KMS-11 (cell line): Measurements from ENCODE around the gene ZNF784.
A peak's percentile ranks its signal among the peaks of the same experiment; 100 is the strongest.

Experiments
- H2AFZ ChIP-seq: fragments of 200-600 bp; sonication (generic); 2 replicates; pipeline ENCODE4 v1.6.1; 2016; ENCODE audit warnings: antibody characterized with exemption, mixed run types, low read depth
- H3K27ac ChIP-seq: fragments of 200-600 bp; sonication (generic); 2 replicates; pipeline ENCODE4 v1.6.1; 2016; ENCODE audit warnings: mild to moderate bottlenecking, mixed run types
- H3K27me3 ChIP-seq: fragments of 200-600 bp; sonication (generic); 2 replicates; pipeline ENCODE4 v1.6.1; 2017; ENCODE audit warnings: mild to moderate bottlenecking, low read depth, mixed run types, moderate library complexity; ENCODE audit not compliant: insufficient read depth
- H3K36me3 ChIP-seq: fragments of 200-600 bp; sonication (generic); 2 replicates; pipeline ENCODE4 v1.6.1; 2017; ENCODE audit warnings: mild to moderate bottlenecking, mixed run types; ENCODE audit not compliant: insufficient read depth
- H3K4me1 ChIP-seq: fragments of 200-600 bp; sonication (generic); 2 replicates; pipeline ENCODE4 v1.6.1; 2016; ENCODE audit warnings: mild to moderate bottlenecking, low read depth, mixed run types; ENCODE audit not compliant: poor library complexity, severe bottlenecking
- H3K4me2 ChIP-seq: fragments of 200-600 bp; sonication (generic); 2 replicates; pipeline ENCODE4 v1.7.0; 2016; ENCODE audit warnings: mild to moderate bottlenecking, mixed run types
- H3K4me3 ChIP-seq: fragments of 200-600 bp; sonication (generic); IDR thresholded peaks from 2 replicates; pipeline ENCODE4 v1.6.1; 2017; ENCODE audit warnings: low read depth, low read length, mixed read lengths; ENCODE audit not compliant: insufficient read depth
- H3K79me2 ChIP-seq: fragments of 200-600 bp; sonication (generic); 2 replicates; pipeline ENCODE4 v1.6.1; 2016; ENCODE audit warnings: low read depth, mixed run types; ENCODE audit not compliant: insufficient read depth
- H3K9ac ChIP-seq: fragments of 200-600 bp; sonication (generic); 2 replicates; pipeline ENCODE4 v1.6.1; 2016; ENCODE audit warnings: mild to moderate bottlenecking, mixed run types
- H4K20me1 ChIP-seq: fragments of 200-600 bp; sonication (generic); 2 replicates; pipeline ENCODE4 v1.6.1; 2016; ENCODE audit warnings: mild to moderate bottlenecking, mixed run types; ENCODE audit not compliant: insufficient read depth
- CTCF ChIP-seq: fragments of 200-600 bp; sonication (generic); conservative IDR thresholded peaks from 2 replicates; pipeline ENCODE4 v1.6.1; 2017; ENCODE audit warnings: low read depth, mild to moderate bottlenecking, antibody characterized with exemption, low read length, moderate library complexity, mixed read lengths

The ZNF784 gene

GRCh38 chr19:55580628-55581144 is 43.7 kb downstream of the ZNF784 start, which contains the start of gene ZNF579:
Gene ZNF579, minus strand, starts transcription at chr19:55580848. Its CDS starts 1,209 bp downstream, at chr19:55579639.
- Histone ChIP-seq H3K27ac (no peak within 1 kb of the TSS), H4K20me1 (no peaks in the 10 kb centered on the region), H3K4me2 (peak within 1 kb of the TSS; percentile 65), H3K79me2 (no peaks in the 10 kb centered on the region), H3K9ac (peak within 1 kb of the TSS; percentile 72; the same call in 1 of the 2 replicates), H2AFZ (peak within 1 kb of the TSS; percentile 83), H3K4me3 (no peak within 1 kb of the TSS), H3K27me3 (peaks cover 13% of the 10 kb centered on the region; the same call in 1 of the 2 replicates), H3K36me3 (no peaks in the 10 kb centered on the region), H3K4me1 (no peaks in the 10 kb centered on the region)
- no peak for TF ChIP-seq CTCF

- Histone ChIP-seq H3K36me3 (no peaks in the 10 kb centered on the region), H3K4me3 (no peak overlapping the region), H2AFZ (peak overlapping the region; percentile 83), H3K9ac (peak overlapping the region; percentile 72; the same call in 1 of the 2 replicates), H3K27me3 (peaks cover 8% of the 10 kb centered on the region; the same call in 1 of the 2 replicates), H3K27ac (no peak overlapping the region), H4K20me1 (no peaks in the 10 kb centered on the region), H3K4me2 (peak overlapping the region; percentile 54), H3K79me2 (no peaks in the 10 kb centered on the region), H3K4me1 (no peaks in the 10 kb centered on the region)
- TF ChIP-seq CTCF = no peak
Observed at GRCh38 chr19:55579766-55580621, 44.4 kb downstream of the ZNF784 start.

- Histone ChIP-seq H3K36me3 (no peaks in the 10 kb centered on the region), H3K4me3 (no peak overlapping the region), H3K27ac (no peak overlapping the region), H3K4me1 (no peaks in the 10 kb centered on the region), H3K27me3 (peaks cover 4% of the 10 kb centered on the region; the same call in 1 of the 2 replicates), H3K4me2 (peak overlapping the region; percentile 54; the same call in 1 of the 2 replicates), H3K9ac (no peak overlapping the region), H2AFZ (no peak overlapping the region), H3K79me2 (no peaks in the 10 kb centered on the region), H4K20me1 (no peaks in the 10 kb centered on the region)
- no peak for TF ChIP-seq CTCF
Observed at GRCh38 chr19:55578761-55579747, 45.3 kb downstream of the ZNF784 start.

GRCh38 chr19:55578031-55578760 is 46.2 kb downstream of the ZNF784 start:
- Histone ChIP-seq H3K4me1 (no peaks in the 10 kb centered on the region), H3K4me2 (no peak overlapping the region), H3K79me2 (no peaks in the 10 kb centered on the region), H3K9ac (no peak overlapping the region), H3K27ac (no peak overlapping the region), H3K36me3 (no peaks in the 10 kb centered on the region), H3K27me3 (peaks cover 4% of the 10 kb centered on the region; the same call in 1 of the 2 replicates), H4K20me1 (no peaks in the 10 kb centered on the region), H3K4me3 (no peak overlapping the region), H2AFZ (no peak overlapping the region)
- no peak for TF ChIP-seq CTCF
